Spinal cord (tissue), 10 donors: Measurements from ENCODE around the gene PRSS50. TPM values are rescaled to one million over a fixed set of nuclear protein-coding genes. Genes with fewer than 3 reads are reported as not detected.

Experiments used
- DNase-seq, 6 donors: peaks; one replicate each; pipeline versions ENCODE4 v3.0.0 to v3.0.0-alpha.2; 2013 to 2015; ENCODE audit warnings: low spot score in 6 of 6, low read depth in 4 of 6
- H3K27ac ChIP-seq: one replicate; pipeline ENCODE4 v1.5.1; 2013; ENCODE audit warnings: low read depth, low read length, control low read depth
- H3K27me3 ChIP-seq: one replicate; pipeline ENCODE4 v1.6.1; 2013; ENCODE audit warnings: low read length; ENCODE audit not compliant: control insufficient read depth, insufficient read depth
- H3K36me3 ChIP-seq: one replicate; pipeline ENCODE4 v1.6.1; 2013; ENCODE audit warnings: low read length; ENCODE audit not compliant: control insufficient read depth, insufficient read depth
- H3K4me1 ChIP-seq: one replicate; pipeline ENCODE4 v1.6.1; 2013; ENCODE audit warnings: low read length; ENCODE audit not compliant: control insufficient read depth, insufficient read depth
- H3K4me3 ChIP-seq: one replicate; pipeline ENCODE4 v1.5.1; 2013; ENCODE audit warnings: low read depth, low read length, control low read depth
- H3K9me3 ChIP-seq: one replicate; pipeline ENCODE4 v1.6.1; 2013; ENCODE audit warnings: low read length; ENCODE audit not compliant: control insufficient read depth, insufficient read depth
- WGBS: methylation state at CpG from one replicate; pipeline ENCODE4 v1.1.5; 2013; ENCODE audit warnings: missing lambda C conversion rate; ENCODE audit not compliant: insufficient coverage; 5-methylcytosine and 5-hydroxymethylcytosine counted together
- polyA plus RNA-seq, 2 donors: library from polyadenylated mRNA; unstranded; fragments of 120-200 nt; gene quantifications; one replicate each; pipeline ENCODE4 v1.2.1, GENCODE V29; 2013; ENCODE audit not compliant: insufficient read length in 2 of 2
- total RNA-seq, 2 donors: library from RNA; depleted of rRNA in 1 of 2; stranded (reverse); fragments of 120-200 nt in 1 of 2; fragments of >200 nt in 1 of 2; gene quantifications; one replicate each; pipeline versions ENCODE4 v1.2.3 to v1.2.4, GENCODE V29; 2013 to 2014
- donor health status: healthy.

Gene PRSS50
- total and polyA plus RNA-seq, 4 donors = 0.33 to 0.59 (median 0.50) TPM; not detected in 1

DNA sequence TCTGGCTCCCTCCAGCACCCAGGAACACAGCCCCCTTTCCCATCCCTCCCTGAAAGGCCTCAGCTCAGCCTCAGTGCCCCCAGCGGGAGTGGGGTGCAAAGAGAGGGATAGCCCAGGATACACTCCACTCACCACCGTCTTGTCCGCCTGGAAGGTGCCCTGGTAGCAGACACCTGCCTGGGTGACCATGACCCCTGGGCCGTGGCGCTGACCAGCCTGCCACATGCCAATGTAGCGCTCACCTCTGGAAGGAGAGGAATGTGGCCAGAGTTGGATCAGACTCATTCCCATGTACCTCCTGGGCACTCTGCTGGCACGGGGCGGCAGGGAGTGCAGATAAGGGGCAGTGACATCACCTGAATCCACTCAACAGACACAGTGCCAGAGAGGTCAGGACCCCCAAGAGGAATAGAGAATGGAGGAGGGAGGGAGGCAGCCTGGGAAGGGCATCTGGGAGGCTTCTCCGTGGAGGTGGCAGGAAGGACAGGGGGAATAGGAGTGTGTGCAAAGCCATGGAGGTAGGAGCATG is 37.3 kb downstream of the PRSS50 start:
- no peaks in the 10 kb centered on the region for H3K9me3 ChIP-seq

DNA sequence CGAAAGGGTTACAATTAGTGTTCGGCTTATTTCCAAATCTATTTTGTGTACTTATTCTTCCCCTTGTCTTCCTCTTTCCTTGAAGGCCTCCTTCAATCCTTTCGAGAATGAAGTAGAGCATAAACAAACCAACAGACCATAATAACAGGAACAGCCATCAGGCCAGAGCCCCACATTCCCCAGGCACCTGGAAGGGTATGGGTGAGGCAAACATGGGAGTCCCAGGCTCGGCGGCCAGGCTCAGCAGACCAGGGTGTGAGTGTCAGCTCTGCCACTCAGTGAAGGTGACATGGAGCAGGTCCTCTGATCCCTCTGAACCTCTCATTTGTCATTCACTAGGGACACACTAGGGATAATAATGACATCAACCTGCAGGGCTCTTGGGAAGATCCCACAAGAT is 38.0 kb downstream of the PRSS50 start:
- no peaks in the 10 kb centered on the region for H3K9me3 ChIP-seq
- no peak overlapping the region for H3K4me3 ChIP-seq
- no peaks in the 10 kb centered on the region for H3K27me3 ChIP-seq
- H3K36me3 ChIP-seq = peaks cover 9% of the 10 kb centered on the region
- DNase-seq = no peak
- H3K4me1 ChIP-seq = peaks cover 10% of the 10 kb centered on the region
- H3K27ac ChIP-seq = no peak overlapping the region
- WGBS = 78% methylated on average over 2 of the region's 5 CpGs

More for the DNA sequence above, 37.3 kb downstream of the PRSS50 start:
- Histone ChIP-seq H3K27me3 (no peaks in the 10 kb centered on the region), H3K4me3 (no peak overlapping the region), H3K27ac (no peak overlapping the region), H3K36me3 (peaks cover 12% of the 10 kb centered on the region), H3K4me1 (peaks cover 10% of the 10 kb centered on the region)
- DNase-seq = no peak
- WGBS = 88% methylated on average over 7 of the region's 9 CpGs

DNA sequence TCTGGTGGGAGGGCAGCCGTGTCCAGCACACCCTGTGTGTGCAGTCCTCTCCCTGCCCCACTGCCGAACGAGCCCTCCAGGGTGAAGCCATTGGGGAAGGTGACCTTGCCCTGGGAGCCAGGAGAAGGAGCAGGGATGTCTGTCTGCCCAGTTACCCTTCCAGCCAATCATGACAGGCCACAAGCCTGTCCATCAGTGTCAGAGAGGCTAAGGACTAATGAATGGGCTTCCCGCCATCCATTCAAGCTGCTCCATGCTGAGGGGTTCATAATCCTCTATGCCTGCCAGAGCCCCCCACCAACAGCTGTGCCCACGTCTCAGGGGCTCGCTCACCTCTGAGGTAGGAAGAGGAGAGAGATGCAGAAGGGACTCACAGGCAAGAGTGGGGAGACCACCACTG is 39.4 kb downstream of the PRSS50 start:
- no peak for DNase-seq
- Histone ChIP-seq H3K27me3 (no peaks in the 10 kb centered on the region), H3K4me1 (peaks cover 10% of the 10 kb centered on the region), H3K9me3 (no peaks in the 10 kb centered on the region), H3K27ac (no peak overlapping the region), H3K36me3 (peaks cover 7% of the 10 kb centered on the region), H3K4me3 (no peak overlapping the region)
- 100% methylated on average over 3 of the region's 6 CpGs for WGBS

DNA sequence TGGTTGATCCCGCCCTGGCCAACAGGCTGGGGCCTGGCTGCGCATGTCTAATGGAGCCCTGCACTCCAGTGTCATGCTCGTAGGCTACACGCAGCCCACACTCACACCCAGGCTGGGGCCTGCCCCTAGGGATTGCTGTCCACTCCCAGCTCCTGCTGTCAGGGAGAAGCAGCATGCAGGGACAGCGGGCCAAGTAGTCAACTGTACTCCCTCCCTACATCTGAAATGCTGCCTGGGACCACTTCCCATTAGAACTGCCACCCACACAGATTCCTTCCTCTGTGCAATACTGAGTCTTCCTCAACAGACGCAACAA is 40.3 kb downstream of the PRSS50 start:
- H3K9me3 ChIP-seq = no peaks in the 10 kb centered on the region
- H3K27ac ChIP-seq = no peak overlapping the region
- no peak for DNase-seq
- H3K4me1 ChIP-seq = peaks cover 10% of the 10 kb centered on the region
- 75% methylated on average over 6 of the region's 6 CpGs for WGBS
- no peaks in the 10 kb centered on the region for H3K27me3 ChIP-seq
- H3K4me3 ChIP-seq = no peak overlapping the region
- peaks cover 3% of the 10 kb centered on the region for H3K36me3 ChIP-seq

DNA sequence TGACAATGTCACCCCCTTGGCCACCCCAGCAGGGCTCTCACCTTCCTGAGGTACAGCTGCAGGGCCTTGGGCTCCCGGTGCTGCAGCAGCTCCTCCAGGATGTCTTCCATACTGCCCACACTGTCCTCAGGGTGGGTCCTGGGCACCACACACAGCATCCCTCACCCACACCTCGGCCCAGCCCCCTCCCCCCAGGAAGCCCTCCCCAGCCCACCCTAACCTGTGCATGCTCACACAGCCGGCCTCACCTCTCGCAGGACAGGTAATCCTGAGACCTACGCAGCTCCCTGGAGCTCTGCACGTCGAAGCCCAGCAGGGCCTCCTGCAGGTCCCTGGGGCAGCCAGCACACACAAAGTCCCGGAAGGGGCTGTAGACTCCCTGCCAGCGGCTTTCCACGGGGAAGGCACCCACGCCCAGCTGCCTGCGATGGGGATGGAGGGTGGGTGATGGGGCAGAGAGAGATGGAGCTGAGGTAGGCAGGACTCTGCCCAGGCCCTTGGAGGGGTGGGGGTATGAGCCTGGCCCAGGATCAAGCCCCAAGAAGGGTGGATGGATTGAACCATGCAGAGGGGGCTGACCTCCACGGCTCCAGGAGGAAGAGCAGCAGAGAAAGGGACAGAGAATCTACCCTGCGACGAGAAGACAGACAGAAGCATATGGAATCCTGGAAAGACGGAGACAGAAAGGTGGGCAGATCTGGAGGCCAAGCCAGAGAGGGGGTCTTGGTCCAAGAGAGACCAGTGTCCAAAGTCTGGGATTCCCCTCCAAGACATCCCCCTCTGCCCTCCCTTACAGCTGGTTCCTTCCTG is 40.9 kb downstream of the PRSS50 start:
- DNase-seq = no peak
- H3K4me1 ChIP-seq = peaks cover 10% of the 10 kb centered on the region
- no peaks in the 10 kb centered on the region for H3K9me3 ChIP-seq
- no peak overlapping the region for H3K27ac ChIP-seq
- WGBS = 76% methylated on average over 16 of the region's 16 CpGs
- H3K36me3 ChIP-seq = peaks cover 3% of the 10 kb centered on the region
- H3K27me3 ChIP-seq = no peaks in the 10 kb centered on the region
- H3K4me3 ChIP-seq = no peak overlapping the region

DNA sequence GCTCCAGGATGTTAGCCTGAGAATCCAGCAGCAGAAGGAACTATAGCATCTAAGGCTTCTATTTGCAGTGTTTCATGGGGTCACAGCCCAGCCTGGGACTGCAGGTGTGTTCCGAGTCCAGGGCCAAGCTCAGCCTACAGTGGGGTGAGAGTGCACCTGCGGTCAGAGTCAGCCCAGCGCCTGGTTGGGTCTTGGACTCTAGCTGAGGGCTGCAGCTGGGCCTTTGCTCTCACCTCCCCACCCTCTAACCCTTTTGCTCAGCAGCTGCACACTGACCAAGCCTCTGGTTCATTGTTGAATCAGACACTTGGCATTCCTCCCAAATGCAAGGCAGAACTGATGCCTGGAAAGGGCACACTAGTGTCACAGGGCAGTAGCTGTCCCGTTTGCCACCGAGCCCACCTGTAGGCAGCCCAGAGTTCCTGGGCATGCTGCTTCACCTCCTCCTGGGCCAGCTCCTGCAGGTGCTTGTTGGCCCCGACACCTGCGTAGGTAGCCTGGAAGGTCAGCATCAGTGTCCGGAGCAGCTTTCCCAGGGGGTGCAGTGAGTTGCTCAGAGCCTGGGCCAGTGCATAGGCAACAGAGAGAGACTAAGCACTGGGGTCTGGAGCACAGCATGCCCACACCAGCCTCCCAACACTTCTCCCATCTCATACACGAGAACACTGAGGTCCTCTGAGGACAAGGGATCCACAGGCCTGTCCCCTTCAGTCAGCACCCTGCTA is 41.7 kb downstream of the PRSS50 start:
- DNase-seq = no peak
- WGBS = 86% methylated on average over 9 of the region's 9 CpGs
- Histone ChIP-seq H3K4me1 (peaks cover 10% of the 10 kb centered on the region), H3K9me3 (no peaks in the 10 kb centered on the region), H3K27ac (no peak overlapping the region), H3K27me3 (no peaks in the 10 kb centered on the region), H3K4me3 (no peak overlapping the region), H3K36me3 (peaks cover 3% of the 10 kb centered on the region)

DNA sequence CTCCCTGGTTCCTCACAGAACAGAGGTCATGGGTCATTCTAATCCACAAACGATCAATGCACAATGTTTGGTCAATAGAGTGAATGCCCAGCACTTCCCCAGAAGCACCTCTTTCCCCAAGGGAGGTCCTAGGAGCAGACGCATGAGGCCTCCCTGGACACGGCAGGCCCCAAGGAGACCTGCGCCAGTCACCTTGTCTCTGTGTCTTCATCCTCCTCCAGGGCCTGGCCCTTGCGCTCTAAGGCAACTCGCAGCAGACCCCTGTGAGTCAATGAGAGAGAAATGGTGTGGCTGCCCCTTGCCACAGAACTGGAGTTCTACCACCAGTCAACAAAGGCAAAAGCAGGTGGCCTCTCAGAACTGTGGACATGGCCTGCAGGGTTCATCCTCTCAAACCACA is 42.2 kb downstream of the PRSS50 start:
- no peak overlapping the region for H3K4me3 ChIP-seq
- peaks cover 10% of the 10 kb centered on the region for H3K4me1 ChIP-seq
- H3K9me3 ChIP-seq = no peaks in the 10 kb centered on the region
- no peak for DNase-seq
- H3K36me3 ChIP-seq = peaks cover 3% of the 10 kb centered on the region
- H3K27me3 ChIP-seq = no peaks in the 10 kb centered on the region
- H3K27ac ChIP-seq = no peak overlapping the region
- 77% methylated on average over 4 of the region's 6 CpGs for WGBS

DNA sequence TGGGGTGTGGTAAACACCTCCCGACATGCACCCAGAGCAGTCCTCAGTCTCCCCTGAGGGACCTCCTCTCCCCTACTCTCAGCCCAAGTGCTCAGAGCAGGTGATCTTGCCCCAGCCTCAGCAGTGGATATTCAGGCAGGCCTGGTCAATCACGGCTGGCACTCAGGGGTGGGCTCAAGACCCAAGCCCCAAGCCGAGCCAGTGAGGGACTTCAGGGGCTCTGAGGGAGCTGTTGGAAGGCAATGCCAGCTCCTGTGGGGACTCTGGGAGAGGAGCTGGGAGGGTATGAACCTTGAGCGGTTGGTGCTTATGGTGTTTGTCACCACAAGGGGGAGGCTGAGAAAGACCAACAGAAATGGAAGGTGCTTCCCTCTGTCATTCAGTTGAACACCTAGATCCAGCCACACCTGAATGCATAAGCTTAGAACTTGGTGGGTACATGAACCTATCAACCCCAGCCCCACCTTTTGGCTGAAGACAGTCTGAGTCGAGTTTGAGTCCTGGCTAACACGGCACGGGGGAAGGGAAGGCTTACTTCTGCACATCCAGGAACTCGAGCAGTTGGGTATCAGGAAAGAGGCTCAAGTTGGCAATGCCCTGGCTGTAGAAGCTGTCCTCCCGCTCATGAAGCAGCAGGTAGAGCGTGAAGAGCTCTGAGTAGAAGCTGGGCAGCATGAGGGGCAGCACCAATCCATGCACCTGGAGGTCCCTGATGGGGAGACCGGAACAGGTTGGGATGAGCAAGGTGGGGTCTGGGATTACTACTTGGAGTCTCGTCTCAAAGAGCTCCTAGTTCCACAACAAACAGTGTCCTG is 43.4 kb downstream of the PRSS50 start:
- 87% methylated on average over 11 of the region's 12 CpGs for WGBS
- no peak overlapping the region for H3K27ac ChIP-seq
- no peaks in the 10 kb centered on the region for H3K9me3 ChIP-seq
- peaks cover 3% of the 10 kb centered on the region for H3K36me3 ChIP-seq
- H3K27me3 ChIP-seq = no peaks in the 10 kb centered on the region
- H3K4me1 ChIP-seq = peaks cover 10% of the 10 kb centered on the region
- DNase-seq = no peak
- H3K4me3 ChIP-seq = no peak overlapping the region

DNA sequence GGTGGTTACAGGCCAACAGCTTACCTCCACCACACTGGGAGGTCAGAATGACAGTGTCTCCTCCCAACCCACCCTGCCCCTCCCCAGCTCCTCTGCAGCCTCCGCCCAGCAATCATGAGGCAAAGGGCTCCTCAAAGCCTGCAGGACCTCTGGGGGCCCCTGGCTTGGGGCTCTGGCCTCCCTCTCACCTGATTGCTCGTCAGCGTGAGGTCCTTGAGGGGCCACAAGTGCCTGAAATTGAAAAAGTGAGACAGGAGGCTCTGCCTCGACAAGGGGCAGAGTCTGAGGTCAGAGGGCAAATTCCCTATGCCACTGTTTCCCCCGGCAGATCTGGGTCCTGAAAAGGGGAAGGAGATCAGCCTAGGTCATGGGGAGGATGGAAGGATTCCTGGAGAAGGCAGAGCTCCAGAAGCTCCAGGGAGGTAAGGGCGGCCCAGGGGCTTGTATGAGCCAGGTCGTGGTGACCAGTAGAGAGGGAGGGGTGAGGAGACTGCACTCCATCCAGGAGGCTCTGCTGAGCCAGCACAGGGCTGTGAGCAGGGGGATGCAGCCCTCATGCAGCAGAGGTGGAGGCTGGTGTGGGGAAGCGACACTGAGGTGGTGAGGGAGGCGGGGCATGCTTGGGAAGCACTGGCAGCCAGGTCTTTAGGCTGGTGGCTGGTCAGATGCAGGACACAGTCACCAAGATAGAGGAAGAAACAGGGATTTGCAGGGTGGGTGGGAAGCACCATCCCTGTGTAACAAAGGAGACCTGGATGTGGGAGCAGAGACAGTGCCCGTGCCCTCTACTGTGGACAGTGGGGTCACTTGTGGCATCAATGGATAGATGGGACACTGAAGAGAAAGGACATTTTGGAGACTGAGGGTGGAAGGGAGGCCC is 44.3 kb downstream of the PRSS50 start:
- H3K36me3 ChIP-seq = peaks cover 3% of the 10 kb centered on the region
- H3K27me3 ChIP-seq = no peaks in the 10 kb centered on the region
- no peak overlapping the region for H3K27ac ChIP-seq
- peaks cover 10% of the 10 kb centered on the region for H3K4me1 ChIP-seq
- DNase-seq = no peak
- 61% methylated on average over 10 of the region's 10 CpGs for WGBS
- no peaks in the 10 kb centered on the region for H3K9me3 ChIP-seq
- H3K4me3 ChIP-seq = no peak overlapping the region
